Fibroblast of villous mesenchyme (primary cell): ENCODE measurements around the gene MYL4. TPM values are rescaled to one million over a fixed set of nuclear protein-coding genes. Genes with fewer than 3 reads are reported as not detected.

Source experiments
- DNase-seq: peaks from one replicate; pipeline ENCODE4 v3.0.0-alpha.2; 2010; ENCODE audit warnings: low read depth
- H3K4me3 ChIP-seq: 2 replicates; pipeline ENCODE4 v1.5.1; 2011; ENCODE audit warnings: low read depth, mild to moderate bottlenecking, low read length
- CTCF ChIP-seq: IDR thresholded peaks from 2 replicates; pipeline ENCODE4 v1.5.1; 2012; ENCODE audit warnings: low read depth, mild to moderate bottlenecking, low read length; ENCODE audit not compliant: insufficient read depth
- small RNA-seq: library from RNA; depleted of rRNA; stranded (forward); fragments of <200 nt; gene quantifications from one replicate; pipeline ENCODE3, GENCODE V24; 2012
- total RNA-seq: library from RNA; depleted of rRNA; stranded (reverse); fragments of >200 nt; gene quantifications from 2 replicates; pipeline ENCODE4 v1.2.3, GENCODE V29; 2012

Gene MYL4
- total RNA-seq, 1 donor = not detected

- H3K4me3 ChIP-seq = no peak overlapping the region
- TF ChIP-seq CTCF = no peak
- DNase-seq = no peak
These were observed 62.0 kb downstream of the MYL4 start for GRCh38 chr17:47270946-47271705.

- no peak overlapping the region for H3K4me3 ChIP-seq
- TF ChIP-seq CTCF = no peak
- DNase-seq = no peak
These were observed 63.3 kb downstream of the MYL4 start for GRCh38 chr17:47272491-47272890.

- TF ChIP-seq CTCF = no peak
- no peak overlapping the region for H3K4me3 ChIP-seq
- DNase-seq = no peak
These were observed 64.1 kb downstream of the MYL4 start for GRCh38 chr17:47273245-47273644.

Small RNA genes lying within 50 kb of the gene (small RNA-seq; reads per million reads assigned to genes)
- not detected for gene RNU7-186P

Other genes with a start within 250 kb of the MYL4 start
- not detected in 2 replicates for gene RPRML, start 230.1 kb upstream of the MYL4 start, total RNA-seq
- 95.0 and 130 TPM in 2 replicates for gene CDC27, start 20.1 kb upstream of the MYL4 start, total RNA-seq
- 79.9 and 95.0 TPM in 2 replicates for gene ITGB3, start 44.5 kb downstream of the MYL4 start, total RNA-seq
- 3.9 and 7.7 TPM in 2 replicates for gene EFCAB13, start 114.6 kb downstream of the MYL4 start, total RNA-seq